ENCODE measurements around the gene SDF4. TPM values are rescaled to one million over a fixed set of nuclear protein-coding genes. Genes with fewer than 3 reads are reported as not detected.

The SDF4 gene
- total and polyA plus RNA-seq, 2 experiments from 2014 or later: 45.0 to 62.6 TPM

GRCh38 chr1:1197551-1198422 is 34.0 kb downstream of the SDF4 start:
- peak; percentile 8 for DNase-seq (ENCODE audit: low spot score)
- no peak for TF ChIP-seq NANOG (IDR thresholded peaks at IDR 0.05; ENCODE audit: borderline replicate concordance)
- TF ChIP-seq, protein P1, sequence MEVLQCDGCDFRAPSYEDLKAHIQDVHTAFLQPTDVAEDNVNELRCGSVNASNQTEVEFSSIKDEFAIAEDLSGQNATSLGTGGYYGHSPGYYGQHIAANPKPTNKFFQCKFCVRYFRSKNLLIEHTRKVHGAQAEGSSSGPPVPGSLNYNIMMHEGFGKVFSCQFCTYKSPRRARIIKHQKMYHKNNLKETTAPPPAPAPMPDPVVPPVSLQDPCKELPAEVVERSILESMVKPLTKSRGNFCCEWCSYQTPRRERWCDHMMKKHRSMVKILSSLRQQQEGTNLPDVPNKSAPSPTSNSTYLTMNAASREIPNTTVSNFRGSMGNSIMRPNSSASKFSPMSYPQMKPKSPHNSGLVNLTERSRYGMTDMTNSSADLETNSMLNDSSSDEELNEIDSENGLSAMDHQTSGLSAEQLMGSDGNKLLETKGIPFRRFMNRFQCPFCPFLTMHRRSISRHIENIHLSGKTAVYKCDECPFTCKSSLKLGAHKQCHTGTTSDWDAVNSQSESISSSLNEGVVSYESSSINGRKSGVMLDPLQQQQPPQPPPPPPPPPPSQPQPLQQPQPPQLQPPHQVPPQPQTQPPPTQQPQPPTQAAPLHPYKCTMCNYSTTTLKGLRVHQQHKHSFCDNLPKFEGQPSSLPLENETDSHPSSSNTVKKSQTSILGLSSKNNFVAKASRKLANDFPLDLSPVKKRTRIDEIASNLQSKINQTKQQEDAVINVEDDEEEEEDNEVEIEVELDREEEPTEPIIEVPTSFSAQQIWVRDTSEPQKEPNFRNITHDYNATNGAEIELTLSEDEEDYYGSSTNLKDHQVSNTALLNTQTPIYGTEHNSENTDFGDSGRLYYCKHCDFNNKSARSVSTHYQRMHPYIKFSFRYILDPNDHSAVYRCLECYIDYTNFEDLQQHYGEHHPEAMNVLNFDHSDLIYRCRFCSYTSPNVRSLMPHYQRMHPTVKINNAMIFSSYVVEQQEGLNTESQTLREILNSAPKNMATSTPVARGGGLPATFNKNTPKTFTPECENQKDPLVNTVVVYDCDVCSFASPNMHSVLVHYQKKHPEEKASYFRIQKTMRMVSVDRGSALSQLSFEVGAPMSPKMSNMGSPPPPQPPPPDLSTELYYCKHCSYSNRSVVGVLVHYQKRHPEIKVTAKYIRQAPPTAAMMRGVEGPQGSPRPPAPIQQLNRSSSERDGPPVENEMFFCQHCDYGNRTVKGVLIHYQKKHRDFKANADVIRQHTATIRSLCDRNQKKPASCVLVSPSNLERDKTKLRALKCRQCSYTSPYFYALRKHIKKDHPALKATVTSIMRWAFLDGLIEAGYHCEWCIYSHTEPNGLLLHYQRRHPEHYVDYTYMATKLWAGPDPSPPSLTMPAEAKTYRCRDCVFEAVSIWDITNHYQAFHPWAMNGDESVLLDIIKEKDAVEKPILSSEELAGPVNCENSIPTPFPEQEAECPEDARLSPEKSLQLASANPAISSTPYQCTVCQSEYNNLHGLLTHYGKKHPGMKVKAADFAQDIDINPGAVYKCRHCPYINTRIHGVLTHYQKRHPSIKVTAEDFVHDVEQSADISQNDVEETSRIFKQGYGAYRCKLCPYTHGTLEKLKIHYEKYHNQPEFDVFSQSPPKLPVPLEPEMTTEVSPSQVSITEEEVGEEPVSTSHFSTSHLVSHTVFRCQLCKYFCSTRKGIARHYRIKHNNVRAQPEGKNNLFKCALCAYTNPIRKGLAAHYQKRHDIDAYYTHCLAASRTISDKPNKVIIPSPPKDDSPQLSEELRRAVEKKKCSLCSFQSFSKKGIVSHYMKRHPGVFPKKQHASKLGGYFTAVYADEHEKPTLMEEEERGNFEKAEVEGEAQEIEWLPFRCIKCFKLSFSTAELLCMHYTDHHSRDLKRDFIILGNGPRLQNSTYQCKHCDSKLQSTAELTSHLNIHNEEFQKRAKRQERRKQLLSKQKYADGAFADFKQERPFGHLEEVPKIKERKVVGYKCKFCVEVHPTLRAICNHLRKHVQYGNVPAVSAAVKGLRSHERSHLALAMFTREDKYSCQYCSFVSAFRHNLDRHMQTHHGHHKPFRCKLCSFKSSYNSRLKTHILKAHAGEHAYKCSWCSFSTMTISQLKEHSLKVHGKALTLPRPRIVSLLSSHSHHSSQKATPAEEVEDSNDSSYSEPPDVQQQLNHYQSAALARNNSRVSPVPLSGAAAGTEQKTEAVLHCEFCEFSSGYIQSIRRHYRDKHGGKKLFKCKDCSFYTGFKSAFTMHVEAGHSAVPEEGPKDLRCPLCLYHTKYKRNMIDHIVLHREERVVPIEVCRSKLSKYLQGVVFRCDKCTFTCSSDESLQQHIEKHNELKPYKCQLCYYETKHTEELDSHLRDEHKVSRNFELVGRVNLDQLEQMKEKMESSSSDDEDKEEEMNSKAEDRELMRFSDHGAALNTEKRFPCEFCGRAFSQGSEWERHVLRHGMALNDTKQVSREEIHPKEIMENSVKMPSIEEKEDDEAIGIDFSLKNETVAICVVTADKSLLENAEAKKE (CRISPR knock-in tag; IDR thresholded peaks at IDR 0.05): no peak
- TF ChIP-seq, protein P2, sequence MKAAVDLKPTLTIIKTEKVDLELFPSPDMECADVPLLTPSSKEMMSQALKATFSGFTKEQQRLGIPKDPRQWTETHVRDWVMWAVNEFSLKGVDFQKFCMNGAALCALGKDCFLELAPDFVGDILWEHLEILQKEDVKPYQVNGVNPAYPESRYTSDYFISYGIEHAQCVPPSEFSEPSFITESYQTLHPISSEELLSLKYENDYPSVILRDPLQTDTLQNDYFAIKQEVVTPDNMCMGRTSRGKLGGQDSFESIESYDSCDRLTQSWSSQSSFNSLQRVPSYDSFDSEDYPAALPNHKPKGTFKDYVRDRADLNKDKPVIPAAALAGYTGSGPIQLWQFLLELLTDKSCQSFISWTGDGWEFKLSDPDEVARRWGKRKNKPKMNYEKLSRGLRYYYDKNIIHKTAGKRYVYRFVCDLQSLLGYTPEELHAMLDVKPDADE (IDR thresholded peaks at IDR 0.05): no peak
- TF ChIP-seq EZH2 (IDR thresholded peaks at IDR 0.05; ENCODE audit: low read depth, unreplicated experiment): no peak
- TF ChIP-seq, protein P3, sequence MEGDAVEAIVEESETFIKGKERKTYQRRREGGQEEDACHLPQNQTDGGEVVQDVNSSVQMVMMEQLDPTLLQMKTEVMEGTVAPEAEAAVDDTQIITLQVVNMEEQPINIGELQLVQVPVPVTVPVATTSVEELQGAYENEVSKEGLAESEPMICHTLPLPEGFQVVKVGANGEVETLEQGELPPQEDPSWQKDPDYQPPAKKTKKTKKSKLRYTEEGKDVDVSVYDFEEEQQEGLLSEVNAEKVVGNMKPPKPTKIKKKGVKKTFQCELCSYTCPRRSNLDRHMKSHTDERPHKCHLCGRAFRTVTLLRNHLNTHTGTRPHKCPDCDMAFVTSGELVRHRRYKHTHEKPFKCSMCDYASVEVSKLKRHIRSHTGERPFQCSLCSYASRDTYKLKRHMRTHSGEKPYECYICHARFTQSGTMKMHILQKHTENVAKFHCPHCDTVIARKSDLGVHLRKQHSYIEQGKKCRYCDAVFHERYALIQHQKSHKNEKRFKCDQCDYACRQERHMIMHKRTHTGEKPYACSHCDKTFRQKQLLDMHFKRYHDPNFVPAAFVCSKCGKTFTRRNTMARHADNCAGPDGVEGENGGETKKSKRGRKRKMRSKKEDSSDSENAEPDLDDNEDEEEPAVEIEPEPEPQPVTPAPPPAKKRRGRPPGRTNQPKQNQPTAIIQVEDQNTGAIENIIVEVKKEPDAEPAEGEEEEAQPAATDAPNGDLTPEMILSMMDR (conservative IDR thresholded peaks at IDR 0.05; ENCODE audit: low read depth in 2 of 2): no peak
- no peak for TF ChIP-seq EZH2phosphoT487 (IDR thresholded peaks at IDR 0.05; ENCODE audit: unreplicated experiment)
- TF ChIP-seq JUNB (IDR thresholded peaks at IDR 0.05; ENCODE audit: unreplicated experiment): no peak
- TF ChIP-seq STAT1 (IDR thresholded peaks at IDR 0.05; ENCODE audit: unreplicated experiment): no peak
- TF ChIP-seq REST (IDR thresholded peaks at IDR 0.05; ENCODE audit: unreplicated experiment): no peak
- TF ChIP-seq CREB1 (CRISPR knock-in tag; IDR thresholded peaks at IDR 0.05; ENCODE audit: low read depth): no peak
- no peak for TF ChIP-seq ZNF331 (CRISPR knock-in tag; IDR thresholded peaks at IDR 0.05; ENCODE audit: low read depth)
- TF ChIP-seq POLR2AphosphoS5 (IDR thresholded peaks at IDR 0.05; ENCODE audit: low read depth): no peak
- no peak for TF ChIP-seq ZNF114 (CRISPR knock-in tag; IDR thresholded peaks at IDR 0.05)

More at GRCh38 chr1:1197551-1198422, 34.0 kb downstream of the SDF4 start:
- H3K27me3 ChIP-seq (ENCODE audit: insufficient read depth): no peaks in the 10 kb centered on the region
- Mint-ChIP-seq H3K4me1 (no peaks in the 10 kb centered on the region; the same call in 2 of the 3 replicates), H3K4me3 (no peak overlapping the region), H3K27me3 (ENCODE audit: insufficient read depth, low read depth, poor library complexity) (peaks cover 3% of the 10 kb centered on the region), H3K9me3 (peaks cover 20% of the 10 kb centered on the region), H3K27ac (no peak overlapping the region), H3K36me3 (ENCODE audit: low read depth) (no peaks in the 10 kb centered on the region)
- H3K9me2 ChIP-seq (ENCODE audit: insufficient read depth): no peaks in the 10 kb centered on the region
- H3K4me3 ChIP-seq: no peak overlapping the region
- H3K36me3 ChIP-seq (ENCODE audit: insufficient read depth): no peaks in the 10 kb centered on the region
- no peaks in the 10 kb centered on the region for H3K4me1 ChIP-seq (ENCODE audit: insufficient read depth)
- H3K79me2 ChIP-seq (replicated peaks; ENCODE audit: insufficient read depth): no peaks in the 10 kb centered on the region
- H3K27ac ChIP-seq (ENCODE audit: low read depth): no peak overlapping the region
- no peak for ATAC-seq
- H3K4me2 ChIP-seq: no peak overlapping the region
- no peak overlapping the region for H2AFZ ChIP-seq
- no peaks in the 10 kb centered on the region for H3F3A ChIP-seq (replicated peaks; ENCODE audit: low read depth)
- H4K20me1 ChIP-seq (replicated peaks; ENCODE audit: insufficient read depth): no peaks in the 10 kb centered on the region
